SK-N-SH treated with all-trans-retinoic acid at 6 μM for 48 hours (cell line): ENCODE measurements around the gene RAPGEF1.
A peak's percentile ranks its signal among the peaks of the same experiment; 100 is the strongest.

Source experiments
- ATAC-seq: fragments of 200-7000 bp; cut with Tn5 transposase; 3 replicates; pipeline ENCODE4 v1.9.1; 2020; ENCODE audit warnings: mild to moderate bottlenecking, moderate library complexity
- ARNTL ChIP-seq: fragments of 450-650 bp; formaldehyde crosslinking; IDR thresholded peaks from 2 replicates; pipeline ENCODE4 v1.5.0; 2020; ENCODE audit warnings: low read depth, mild to moderate bottlenecking, moderate library complexity, borderline replicate concordance
- BACH2 ChIP-seq: fragments of 250-450 bp; sonication (Bioruptor Pico); IDR thresholded peaks from 2 replicates; pipeline ENCODE4 v1.9.0; 2021; ENCODE audit warnings: mild to moderate bottlenecking, borderline replicate concordance
- ESRRG ChIP-seq: fragments of 250-450 bp; sonication (Bioruptor Pico); IDR thresholded peaks from 2 replicates; pipeline ENCODE4 v1.6.1; 2021; ENCODE audit warnings: mild to moderate bottlenecking
- ISL1 ChIP-seq: fragments of 250-450 bp; sonication (Bioruptor Pico); IDR thresholded peaks from 2 replicates; pipeline ENCODE4 v2.1.2; 2022; ENCODE audit warnings: mild to moderate bottlenecking, moderate library complexity
- OSR1 ChIP-seq: fragments of 250-450 bp; sonication (Bioruptor Pico); IDR thresholded peaks from 2 replicates; pipeline ENCODE4 v1.8.0; 2022; ENCODE audit warnings: moderate library complexity, mild to moderate bottlenecking, inconsistent platforms
- PPARA ChIP-seq: fragments of 250-450 bp; sonication (Bioruptor Pico); IDR thresholded peaks from 2 replicates; pipeline ENCODE4 v1.5.0; 2020; ENCODE audit warnings: mild to moderate bottlenecking, borderline replicate concordance
- RARB ChIP-seq: fragments of 250-450 bp; sonication (Bioruptor Pico); IDR thresholded peaks from 2 replicates; pipeline ENCODE4 v1.8.0; 2021; ENCODE audit warnings: mild to moderate bottlenecking, moderate library complexity
- SNAI2 ChIP-seq: fragments of 250-450 bp; sonication (Bioruptor Pico); IDR thresholded peaks from 2 replicates; pipeline ENCODE4 v1.5.0; 2020; ENCODE audit warnings: mild to moderate bottlenecking, moderate library complexity
- TCF4 ChIP-seq: fragments of 250-450 bp; sonication (Bioruptor Pico); IDR thresholded peaks from 2 replicates; pipeline ENCODE4 v1.8.0; 2021; ENCODE audit warnings: mild to moderate bottlenecking, moderate library complexity, borderline replicate concordance
- TOX ChIP-seq: fragments of 250-450 bp; sonication (Bioruptor Pico); IDR thresholded peaks from 2 replicates; pipeline ENCODE4 v1.8.0; 2021; ENCODE audit warnings: mild to moderate bottlenecking, moderate library complexity, borderline replicate concordance
- ZC3H10 ChIP-seq: fragments of 250-450 bp; sonication (Bioruptor Pico); IDR thresholded peaks from 2 replicates; pipeline ENCODE4 v1.5.1; 2021; ENCODE audit warnings: mild to moderate bottlenecking, moderate library complexity
- ZFP3 ChIP-seq: fragments of 250-450 bp; sonication (Bioruptor Pico); IDR thresholded peaks from 2 replicates; pipeline ENCODE4 v1.5.0; 2020; ENCODE audit warnings: mild to moderate bottlenecking, moderate library complexity
- ZFP30 ChIP-seq: fragments of 450-650 bp; formaldehyde crosslinking; IDR thresholded peaks from 2 replicates; pipeline ENCODE4 v1.5.0; 2022; ENCODE audit warnings: mild to moderate bottlenecking, moderate library complexity
- ZNF565 ChIP-seq: fragments of 450-650 bp; formaldehyde crosslinking; conservative IDR thresholded peaks from 2 replicates; pipeline ENCODE4 v1.5.0; 2020; ENCODE audit warnings: low read depth, mild to moderate bottlenecking, moderate library complexity
- ZNF70 ChIP-seq: fragments of 450-650 bp; formaldehyde crosslinking; IDR thresholded peaks from 2 replicates; pipeline ENCODE4 v1.5.0; 2020; ENCODE audit warnings: mild to moderate bottlenecking, moderate library complexity
- ZNF8 ChIP-seq: fragments of 450-650 bp; formaldehyde crosslinking; IDR thresholded peaks from 2 replicates; pipeline ENCODE4 v1.5.0; 2020; ENCODE audit warnings: mild to moderate bottlenecking, moderate library complexity
- TF ChIP-seq, protein P1 (sequence below): fragments of 250-450 bp; sonication (Bioruptor Pico); IDR thresholded peaks from 2 replicates; pipeline ENCODE4 v1.5.1; 2020; ENCODE audit warnings: low read depth, mild to moderate bottlenecking, moderate library complexity
- TF ChIP-seq, protein P2 (sequence below): fragments of 250-450 bp; sonication (Bioruptor Pico); IDR thresholded peaks from 2 replicates; pipeline ENCODE4 v1.8.0; 2020; ENCODE audit warnings: mild to moderate bottlenecking, moderate library complexity, borderline replicate concordance
- TF ChIP-seq, protein P3 (sequence below): fragments of 250-450 bp; sonication (Bioruptor Pico); IDR thresholded peaks from 2 replicates; pipeline ENCODE4 v1.8.0; 2021; ENCODE audit warnings: low read depth, mild to moderate bottlenecking, moderate library complexity, borderline replicate concordance
- TF ChIP-seq, protein P4 (sequence below): fragments of 250-450 bp; sonication (Bioruptor Pico); IDR thresholded peaks from 2 replicates; pipeline ENCODE4 v1.5.1; 2021; ENCODE audit warnings: mild to moderate bottlenecking, moderate library complexity
- TF ChIP-seq, protein P5 (sequence below): fragments of 250-450 bp; sonication (Bioruptor Pico); IDR thresholded peaks from 2 replicates; pipeline ENCODE4 v1.5.0; 2020; ENCODE audit warnings: mild to moderate bottlenecking, moderate library complexity

RAPGEF1 gene

DNA sequence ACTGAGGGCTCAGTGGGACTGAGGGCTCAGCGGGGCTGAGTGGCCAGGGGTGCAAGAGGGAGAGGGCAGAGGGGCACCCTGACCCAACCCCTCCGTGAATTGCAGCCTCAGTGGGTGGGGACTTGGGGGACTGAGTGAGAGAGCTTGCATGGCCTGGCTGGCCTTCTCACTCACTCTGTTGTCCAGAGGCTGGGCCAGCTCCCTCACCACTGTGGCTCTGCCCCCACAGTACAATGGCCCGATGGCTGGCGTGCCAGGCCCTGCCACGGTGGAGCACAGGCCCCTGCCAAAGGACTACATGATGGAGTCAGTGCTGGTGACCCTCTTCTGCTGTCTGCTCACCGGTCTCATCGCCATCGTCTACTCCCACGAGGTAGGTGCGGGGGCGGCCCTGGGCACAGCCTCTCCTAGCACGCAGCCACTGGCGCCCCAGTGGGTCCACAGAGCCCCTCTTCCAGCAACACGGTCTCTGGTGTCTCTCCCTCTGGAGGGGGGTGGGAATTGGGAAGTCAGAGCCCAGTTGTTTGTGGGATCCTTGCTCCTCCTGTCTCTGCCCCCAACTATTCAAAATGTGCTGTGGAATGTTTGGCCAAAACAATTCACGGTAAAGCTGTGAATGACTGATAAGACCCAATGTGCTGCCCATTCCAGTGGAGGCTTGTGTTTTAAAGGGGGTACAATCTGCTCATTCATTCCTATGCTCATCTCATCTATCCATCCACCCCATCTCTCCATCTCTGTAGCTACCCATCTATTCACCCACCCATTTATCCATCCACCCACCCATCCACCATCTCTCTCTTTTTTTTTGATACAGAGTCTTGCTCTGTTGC lies 183.8 kb downstream of the RAPGEF1 start (continued):
- TF ChIP-seq, protein P1, sequence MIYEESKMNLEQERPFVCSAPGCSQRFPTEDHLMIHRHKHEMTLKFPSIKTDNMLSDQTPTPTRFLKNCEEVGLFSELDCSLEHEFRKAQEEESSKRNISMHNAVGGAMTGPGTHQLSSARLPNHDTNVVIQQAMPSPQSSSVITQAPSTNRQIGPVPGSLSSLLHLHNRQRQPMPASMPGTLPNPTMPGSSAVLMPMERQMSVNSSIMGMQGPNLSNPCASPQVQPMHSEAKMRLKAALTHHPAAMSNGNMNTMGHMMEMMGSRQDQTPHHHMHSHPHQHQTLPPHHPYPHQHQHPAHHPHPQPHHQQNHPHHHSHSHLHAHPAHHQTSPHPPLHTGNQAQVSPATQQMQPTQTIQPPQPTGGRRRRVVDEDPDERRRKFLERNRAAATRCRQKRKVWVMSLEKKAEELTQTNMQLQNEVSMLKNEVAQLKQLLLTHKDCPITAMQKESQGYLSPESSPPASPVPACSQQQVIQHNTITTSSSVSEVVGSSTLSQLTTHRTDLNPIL = no peak
- TF ChIP-seq ZNF8 (no peak), ZNF565 (CRISPR knock-in tag) (no peak), ESRRG (CRISPR knock-in tag) (no peak), TOX (no peak), ZC3H10 (CRISPR knock-in tag) (no peak), OSR1 (no peak), ISL1 (no peak), ZNF70 (CRISPR knock-in tag) (no peak)

DNA sequence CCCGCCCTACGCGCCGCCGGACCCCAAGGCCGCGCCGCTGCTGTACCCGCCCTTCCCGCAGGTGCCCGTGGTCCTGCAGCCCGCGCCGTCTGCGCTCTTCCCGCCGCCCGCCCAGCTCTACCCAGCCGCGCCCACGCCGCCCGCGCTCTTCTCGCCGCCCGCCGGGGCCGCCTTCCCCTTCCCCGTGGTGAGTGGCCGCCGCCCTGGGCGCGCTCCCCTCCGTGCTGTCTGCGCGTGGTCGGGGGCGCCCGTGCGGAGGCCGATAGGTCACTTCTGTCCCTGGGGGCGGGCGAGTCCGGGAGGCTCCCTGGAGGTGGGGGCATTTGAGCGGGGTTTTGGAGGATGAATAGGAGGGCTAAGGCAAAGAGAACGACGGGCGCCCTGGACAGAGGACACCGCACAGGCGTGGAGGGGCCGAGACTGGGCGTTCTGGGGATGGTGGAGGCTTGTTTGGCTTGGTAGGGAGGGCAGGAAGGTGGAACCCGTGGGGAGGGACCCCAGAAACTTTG lies 185.0 kb downstream of the RAPGEF1 start:
- TF ChIP-seq ZFP3 (CRISPR knock-in tag) = peak; percentile 81
- no peak for TF ChIP-seq ZFP30
- TF ChIP-seq, all 23 proteins: peak for 1
- ATAC-seq = no peak

DNA sequence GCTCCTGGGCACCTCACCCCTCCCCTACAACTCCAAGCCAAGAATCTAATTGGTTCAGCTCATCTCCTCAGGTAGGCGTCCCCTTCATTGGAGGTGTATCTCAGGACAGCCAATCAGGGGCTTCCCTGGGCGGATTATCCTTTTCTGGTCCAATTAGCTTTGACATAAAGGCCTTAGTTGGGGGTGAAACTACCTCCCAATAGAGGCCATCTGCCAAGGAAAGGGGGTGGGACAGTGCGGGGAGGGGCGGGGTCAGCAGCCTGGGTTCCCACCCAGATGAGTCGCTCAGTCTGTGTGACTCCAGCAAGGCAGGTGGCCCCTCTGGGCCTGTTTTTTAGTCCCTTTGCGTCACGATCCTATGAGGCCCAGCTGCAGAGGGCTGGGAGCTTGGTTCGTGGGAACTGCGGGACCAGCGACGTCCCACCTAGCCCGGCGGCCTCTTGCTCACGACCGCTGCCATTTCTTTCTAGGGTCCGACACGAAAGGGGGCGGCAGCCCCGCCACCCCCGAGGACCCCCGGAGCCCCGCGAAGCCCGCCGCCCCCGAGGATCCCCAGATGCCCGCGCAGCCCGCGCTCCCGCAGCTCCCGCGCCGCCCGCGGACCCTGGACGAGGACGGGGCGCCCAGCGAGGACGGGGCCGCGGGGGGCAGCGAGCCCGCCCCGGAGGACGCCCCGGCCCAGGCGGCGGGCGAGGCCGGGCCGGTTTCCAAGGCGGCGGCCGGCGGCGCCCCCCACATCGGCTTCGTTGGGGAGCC lies 185.6 kb downstream of the RAPGEF1 start:
- no peak for ATAC-seq
- TF ChIP-seq, protein P2, sequence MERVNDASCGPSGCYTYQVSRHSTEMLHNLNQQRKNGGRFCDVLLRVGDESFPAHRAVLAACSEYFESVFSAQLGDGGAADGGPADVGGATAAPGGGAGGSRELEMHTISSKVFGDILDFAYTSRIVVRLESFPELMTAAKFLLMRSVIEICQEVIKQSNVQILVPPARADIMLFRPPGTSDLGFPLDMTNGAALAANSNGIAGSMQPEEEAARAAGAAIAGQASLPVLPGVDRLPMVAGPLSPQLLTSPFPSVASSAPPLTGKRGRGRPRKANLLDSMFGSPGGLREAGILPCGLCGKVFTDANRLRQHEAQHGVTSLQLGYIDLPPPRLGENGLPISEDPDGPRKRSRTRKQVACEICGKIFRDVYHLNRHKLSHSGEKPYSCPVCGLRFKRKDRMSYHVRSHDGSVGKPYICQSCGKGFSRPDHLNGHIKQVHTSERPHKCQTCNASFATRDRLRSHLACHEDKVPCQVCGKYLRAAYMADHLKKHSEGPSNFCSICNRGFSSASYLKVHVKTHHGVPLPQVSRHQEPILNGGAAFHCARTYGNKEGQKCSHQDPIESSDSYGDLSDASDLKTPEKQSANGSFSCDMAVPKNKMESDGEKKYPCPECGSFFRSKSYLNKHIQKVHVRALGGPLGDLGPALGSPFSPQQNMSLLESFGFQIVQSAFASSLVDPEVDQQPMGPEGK (CRISPR knock-in tag) = no peak
- no peak for TF ChIP-seq RARB (CRISPR knock-in tag)
- TF ChIP-seq, protein P3, sequence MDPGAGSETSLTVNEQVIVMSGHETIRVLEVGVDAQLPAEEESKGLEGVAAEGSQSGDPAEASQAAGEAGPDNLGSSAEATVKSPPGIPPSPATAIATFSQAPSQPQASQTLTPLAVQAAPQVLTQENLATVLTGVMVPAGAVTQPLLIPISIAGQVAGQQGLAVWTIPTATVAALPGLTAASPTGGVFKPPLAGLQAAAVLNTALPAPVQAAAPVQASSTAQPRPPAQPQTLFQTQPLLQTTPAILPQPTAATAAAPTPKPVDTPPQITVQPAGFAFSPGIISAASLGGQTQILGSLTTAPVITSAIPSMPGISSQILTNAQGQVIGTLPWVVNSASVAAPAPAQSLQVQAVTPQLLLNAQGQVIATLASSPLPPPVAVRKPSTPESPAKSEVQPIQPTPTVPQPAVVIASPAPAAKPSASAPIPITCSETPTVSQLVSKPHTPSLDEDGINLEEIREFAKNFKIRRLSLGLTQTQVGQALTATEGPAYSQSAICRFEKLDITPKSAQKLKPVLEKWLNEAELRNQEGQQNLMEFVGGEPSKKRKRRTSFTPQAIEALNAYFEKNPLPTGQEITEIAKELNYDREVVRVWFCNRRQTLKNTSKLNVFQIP (CRISPR knock-in tag) = no peak
- TF ChIP-seq OSR1 = no peak
- TF ChIP-seq, protein P4, sequence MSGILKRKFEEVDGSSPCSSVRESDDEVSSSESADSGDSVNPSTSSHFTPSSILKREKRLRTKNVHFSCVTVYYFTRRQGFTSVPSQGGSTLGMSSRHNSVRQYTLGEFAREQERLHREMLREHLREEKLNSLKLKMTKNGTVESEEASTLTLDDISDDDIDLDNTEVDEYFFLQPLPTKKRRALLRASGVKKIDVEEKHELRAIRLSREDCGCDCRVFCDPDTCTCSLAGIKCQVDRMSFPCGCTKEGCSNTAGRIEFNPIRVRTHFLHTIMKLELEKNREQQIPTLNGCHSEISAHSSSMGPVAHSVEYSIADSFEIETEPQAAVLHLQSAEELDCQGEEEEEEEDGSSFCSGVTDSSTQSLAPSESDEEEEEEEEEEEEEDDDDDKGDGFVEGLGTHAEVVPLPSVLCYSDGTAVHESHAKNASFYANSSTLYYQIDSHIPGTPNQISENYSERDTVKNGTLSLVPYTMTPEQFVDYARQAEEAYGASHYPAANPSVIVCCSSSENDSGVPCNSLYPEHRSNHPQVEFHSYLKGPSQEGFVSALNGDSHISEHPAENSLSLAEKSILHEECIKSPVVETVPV (CRISPR knock-in tag) = no peak
- no peak for TF ChIP-seq ZFP3 (CRISPR knock-in tag)
- no peak for TF ChIP-seq BACH2 (CRISPR knock-in tag)
- TF ChIP-seq ISL1 = no peak
- no peak for TF ChIP-seq ZC3H10 (CRISPR knock-in tag)
- TF ChIP-seq ZNF565 (CRISPR knock-in tag) = no peak
- no peak for TF ChIP-seq ZNF8
- TF ChIP-seq PPARA = no peak
- TF ChIP-seq, protein P5, sequence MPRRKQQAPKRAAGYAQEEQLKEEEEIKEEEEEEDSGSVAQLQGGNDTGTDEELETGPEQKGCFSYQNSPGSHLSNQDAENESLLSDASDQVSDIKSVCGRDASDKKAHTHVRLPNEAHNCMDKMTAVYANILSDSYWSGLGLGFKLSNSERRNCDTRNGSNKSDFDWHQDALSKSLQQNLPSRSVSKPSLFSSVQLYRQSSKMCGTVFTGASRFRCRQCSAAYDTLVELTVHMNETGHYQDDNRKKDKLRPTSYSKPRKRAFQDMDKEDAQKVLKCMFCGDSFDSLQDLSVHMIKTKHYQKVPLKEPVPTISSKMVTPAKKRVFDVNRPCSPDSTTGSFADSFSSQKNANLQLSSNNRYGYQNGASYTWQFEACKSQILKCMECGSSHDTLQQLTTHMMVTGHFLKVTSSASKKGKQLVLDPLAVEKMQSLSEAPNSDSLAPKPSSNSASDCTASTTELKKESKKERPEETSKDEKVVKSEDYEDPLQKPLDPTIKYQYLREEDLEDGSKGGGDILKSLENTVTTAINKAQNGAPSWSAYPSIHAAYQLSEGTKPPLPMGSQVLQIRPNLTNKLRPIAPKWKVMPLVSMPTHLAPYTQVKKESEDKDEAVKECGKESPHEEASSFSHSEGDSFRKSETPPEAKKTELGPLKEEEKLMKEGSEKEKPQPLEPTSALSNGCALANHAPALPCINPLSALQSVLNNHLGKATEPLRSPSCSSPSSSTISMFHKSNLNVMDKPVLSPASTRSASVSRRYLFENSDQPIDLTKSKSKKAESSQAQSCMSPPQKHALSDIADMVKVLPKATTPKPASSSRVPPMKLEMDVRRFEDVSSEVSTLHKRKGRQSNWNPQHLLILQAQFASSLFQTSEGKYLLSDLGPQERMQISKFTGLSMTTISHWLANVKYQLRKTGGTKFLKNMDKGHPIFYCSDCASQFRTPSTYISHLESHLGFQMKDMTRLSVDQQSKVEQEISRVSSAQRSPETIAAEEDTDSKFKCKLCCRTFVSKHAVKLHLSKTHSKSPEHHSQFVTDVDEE (CRISPR knock-in tag) = no peak
- no peak for TF ChIP-seq TCF4 (CRISPR knock-in tag)
- no peak for TF ChIP-seq ARNTL (CRISPR knock-in tag)
- no peak for TF ChIP-seq TOX
- no peak for TF ChIP-seq ZNF70 (CRISPR knock-in tag)
- no peak for TF ChIP-seq SNAI2 (CRISPR knock-in tag)
- TF ChIP-seq, all 23 proteins: peak for 0
